Upper lobe of left lung (tissue), 4 donors: ENCODE results near the gene OR9A2.

Experiments
- EP300 ChIP-seq, 4 donors: sonication (generic); formaldehyde crosslinking; IDR thresholded peaks; one replicate each; pipeline ENCODE4 v1.5.1; 2017; ENCODE audit warnings: antibody characterized with exemption in 4 of 4, control low read depth in 2 of 4
- TF ChIP-seq, protein P1 (sequence below), 6 experiments: fragments of 450-650 bp in 4 of 6; fragments of 200-600 bp in 2 of 6; sonication (generic) in 2 of 6; IDR thresholded peaks; one replicate each; pipeline ENCODE4 v1.5.1; 2016 to 2019; ENCODE audit warnings: antibody characterized with exemption in 6 of 6

DNA sequence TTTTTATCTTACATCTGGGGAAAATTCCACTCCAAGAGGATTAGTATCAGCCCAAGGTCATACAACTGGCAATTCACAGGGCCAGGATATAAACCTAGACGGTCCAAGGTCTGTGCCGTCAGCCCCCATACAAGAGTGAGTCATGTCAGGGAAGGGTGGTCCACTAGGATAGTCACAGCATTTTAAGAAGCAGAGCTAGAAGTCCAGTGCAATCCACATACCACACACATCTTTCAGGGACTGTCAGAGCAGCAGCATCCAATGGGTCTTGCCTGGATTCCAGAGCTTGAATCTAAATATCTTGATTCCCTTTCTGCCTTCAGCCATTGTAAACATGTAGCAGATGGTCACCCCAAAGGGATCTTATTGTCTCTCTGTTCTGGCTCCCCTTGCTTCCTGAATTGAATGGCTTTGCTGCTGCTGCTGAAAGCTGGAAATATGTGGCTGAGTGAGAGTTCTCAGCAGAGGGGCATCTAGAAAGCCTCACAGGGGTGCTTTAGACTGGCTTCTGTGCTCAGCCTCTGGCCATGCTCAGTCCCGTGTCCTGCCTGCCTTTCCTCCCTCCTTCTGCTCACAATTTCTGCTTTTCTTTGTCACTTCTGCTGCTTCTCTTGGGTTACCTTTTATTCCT lies 15.3 kb upstream of the OR9A2 start:
- no peak for TF ChIP-seq EP300 (IDR thresholded peaks at IDR 0.05)
- TF ChIP-seq, protein P1, sequence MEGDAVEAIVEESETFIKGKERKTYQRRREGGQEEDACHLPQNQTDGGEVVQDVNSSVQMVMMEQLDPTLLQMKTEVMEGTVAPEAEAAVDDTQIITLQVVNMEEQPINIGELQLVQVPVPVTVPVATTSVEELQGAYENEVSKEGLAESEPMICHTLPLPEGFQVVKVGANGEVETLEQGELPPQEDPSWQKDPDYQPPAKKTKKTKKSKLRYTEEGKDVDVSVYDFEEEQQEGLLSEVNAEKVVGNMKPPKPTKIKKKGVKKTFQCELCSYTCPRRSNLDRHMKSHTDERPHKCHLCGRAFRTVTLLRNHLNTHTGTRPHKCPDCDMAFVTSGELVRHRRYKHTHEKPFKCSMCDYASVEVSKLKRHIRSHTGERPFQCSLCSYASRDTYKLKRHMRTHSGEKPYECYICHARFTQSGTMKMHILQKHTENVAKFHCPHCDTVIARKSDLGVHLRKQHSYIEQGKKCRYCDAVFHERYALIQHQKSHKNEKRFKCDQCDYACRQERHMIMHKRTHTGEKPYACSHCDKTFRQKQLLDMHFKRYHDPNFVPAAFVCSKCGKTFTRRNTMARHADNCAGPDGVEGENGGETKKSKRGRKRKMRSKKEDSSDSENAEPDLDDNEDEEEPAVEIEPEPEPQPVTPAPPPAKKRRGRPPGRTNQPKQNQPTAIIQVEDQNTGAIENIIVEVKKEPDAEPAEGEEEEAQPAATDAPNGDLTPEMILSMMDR (IDR thresholded peaks at IDR 0.05): no peak
